OCI-M1 (cell line): ENCODE results near the gene CNDP1.
"Not testable (repeated sequence)": the region's sequence is repeated elsewhere in the genome, so short reads cannot be mapped to it uniquely, and the experiment has no call there.

Experiments
- DNase-seq: peaks from one replicate; lab custom pipeline; 2025; lab: John Stamatoyannopoulos, UW

CNDP1 gene

GRCh38 chr18:74534150-74534969, at the start of gene CNDP1:
TSS of gene CNDP1 (plus strand) at chr18:74534500. CDS start at chr18:74534668, 168 bp downstream.
- no peak for DNase-seq

- DNase-seq, result no peak
Measured at GRCh38 chr18:74486119-74486849, 48.0 kb upstream of the CNDP1 start.

GRCh38 chr18:74488354-74488753, 45.9 kb upstream of the CNDP1 start:
- no peak for DNase-seq

- no peak for DNase-seq
Measured at GRCh38 chr18:74488864-74489263, 45.4 kb upstream of the CNDP1 start.

GRCh38 chr18:74489676-74490075, 44.6 kb upstream of the CNDP1 start:
- no peak for DNase-seq

GRCh38 chr18:74492259-74492658, 42.0 kb upstream of the CNDP1 start:
- no peak for DNase-seq

- DNase-seq, result peak; percentile 70
Measured at GRCh38 chr18:74493689-74494088, 40.6 kb upstream of the CNDP1 start.

GRCh38 chr18:74494514-74494913, 39.8 kb upstream of the CNDP1 start:
- no peak for DNase-seq

- DNase-seq, result peak; percentile 99
Measured at GRCh38 chr18:74495581-74496507, 38.5 kb upstream of the CNDP1 start, which contains the start of gene CNDP2. TSS of gene CNDP2 (plus strand) at chr18:74496363. CDS start at chr18:74499974, 3,611 bp downstream.

- peak; percentile 76 for DNase-seq
Measured at GRCh38 chr18:74496508-74497323, 37.6 kb upstream of the CNDP1 start.

- DNase-seq, result peak; percentile 49
Measured at GRCh38 chr18:74497324-74497676, 37.0 kb upstream of the CNDP1 start.

- DNase-seq, result no peak
Measured at GRCh38 chr18:74497778-74498177, 36.5 kb upstream of the CNDP1 start.

GRCh38 chr18:74498712-74499627, 35.3 kb upstream of the CNDP1 start:
- peak; percentile 86 for DNase-seq

- DNase-seq, result peak; percentile 94
Measured at GRCh38 chr18:74499633-74500032, 34.7 kb upstream of the CNDP1 start.

GRCh38 chr18:74500372-74500771, 33.9 kb upstream of the CNDP1 start:
- DNase-seq, result no peak

- not testable (repeated sequence) for DNase-seq
Measured at GRCh38 chr18:74500774-74501173, 33.5 kb upstream of the CNDP1 start.

- DNase-seq, result no peak
Measured at GRCh38 chr18:74501386-74501785, 32.9 kb upstream of the CNDP1 start.

GRCh38 chr18:74503137-74503536, 31.2 kb upstream of the CNDP1 start:
- DNase-seq, result no peak

- DNase-seq, result no peak
Measured at GRCh38 chr18:74505776-74506175, 28.5 kb upstream of the CNDP1 start.

- no peak for DNase-seq
Measured at GRCh38 chr18:74506448-74507084, 27.7 kb upstream of the CNDP1 start.
